HG03571 (cell line): ENCODE data around the gene IL11.

Experiments
- ATAC-seq: cut with Tn5 transposase; IDR thresholded peaks from one replicate; pipeline ENCODE4 v1.9.1; 2021; ENCODE audit not compliant: unreplicated experiment

The IL11 gene

DNA sequence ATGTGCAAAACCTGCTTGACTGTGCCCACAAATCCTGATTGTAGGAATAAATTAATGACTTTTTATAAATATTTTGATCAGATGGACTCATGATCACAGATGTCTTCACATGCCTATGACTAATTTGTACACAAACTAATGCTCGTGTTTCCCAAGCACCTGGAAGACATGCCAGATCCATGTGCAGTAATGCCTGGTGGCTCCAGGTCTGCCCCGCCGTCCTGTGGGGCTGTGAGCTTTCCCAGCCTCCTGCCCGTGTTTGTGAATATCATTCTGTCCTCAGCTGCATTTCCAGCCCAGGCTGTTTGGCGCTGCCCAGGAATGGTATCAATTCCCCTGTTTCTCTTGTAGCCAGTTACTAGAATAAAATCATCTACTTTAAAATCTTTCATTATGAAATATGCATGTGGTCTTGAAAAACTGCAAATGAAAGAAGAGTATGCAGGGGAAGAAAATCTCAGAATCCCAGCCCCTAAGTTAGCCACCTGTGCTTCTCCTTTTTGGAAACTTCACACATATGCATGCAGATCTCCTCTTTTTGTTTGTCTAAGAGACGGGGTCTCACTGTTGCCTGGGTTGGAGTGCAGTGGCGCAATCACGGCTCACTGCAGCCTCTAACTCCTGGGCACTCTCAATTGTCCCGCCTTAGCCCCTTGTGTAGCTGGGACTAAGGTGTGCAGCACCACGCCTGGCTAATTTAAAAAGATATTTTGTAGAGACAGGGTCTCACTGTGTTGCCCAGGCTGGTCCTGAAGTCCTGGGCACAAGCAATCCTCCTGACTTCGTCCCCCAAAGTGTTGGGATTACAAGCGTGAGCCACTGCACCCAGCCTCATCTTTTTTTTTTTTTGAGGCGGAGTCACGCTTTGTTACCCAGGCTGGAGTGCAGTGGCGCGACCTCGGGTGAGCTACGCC, 21.7 kb upstream of the IL11 start:
- ATAC-seq: no peak

- no peak for ATAC-seq
These were observed 21.0 kb upstream of the IL11 start for GRCh38 chr19:55391191-55391670.

DNA sequence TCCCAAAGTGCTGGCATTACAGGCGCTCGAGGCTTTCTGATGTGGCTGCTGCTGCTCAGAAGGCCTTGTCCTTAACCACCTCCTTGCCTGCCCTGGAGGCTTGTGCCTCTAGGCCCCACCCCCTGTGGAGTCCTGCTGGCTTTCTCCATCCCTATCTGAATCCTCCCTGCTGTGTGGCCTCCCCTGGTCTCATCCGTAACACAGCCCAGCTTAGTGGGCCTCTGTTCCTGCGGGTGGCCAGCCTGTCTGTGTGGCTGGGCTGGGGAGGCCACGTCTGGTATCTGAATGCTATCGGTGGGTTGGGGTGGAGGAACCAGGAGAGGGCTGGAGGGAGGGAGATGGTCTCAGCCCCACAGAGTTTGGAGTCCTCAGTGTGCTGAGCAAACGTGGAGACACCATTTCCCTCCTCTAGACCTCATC, 20.2 kb upstream of the IL11 start:
- ATAC-seq: no peak

DNA sequence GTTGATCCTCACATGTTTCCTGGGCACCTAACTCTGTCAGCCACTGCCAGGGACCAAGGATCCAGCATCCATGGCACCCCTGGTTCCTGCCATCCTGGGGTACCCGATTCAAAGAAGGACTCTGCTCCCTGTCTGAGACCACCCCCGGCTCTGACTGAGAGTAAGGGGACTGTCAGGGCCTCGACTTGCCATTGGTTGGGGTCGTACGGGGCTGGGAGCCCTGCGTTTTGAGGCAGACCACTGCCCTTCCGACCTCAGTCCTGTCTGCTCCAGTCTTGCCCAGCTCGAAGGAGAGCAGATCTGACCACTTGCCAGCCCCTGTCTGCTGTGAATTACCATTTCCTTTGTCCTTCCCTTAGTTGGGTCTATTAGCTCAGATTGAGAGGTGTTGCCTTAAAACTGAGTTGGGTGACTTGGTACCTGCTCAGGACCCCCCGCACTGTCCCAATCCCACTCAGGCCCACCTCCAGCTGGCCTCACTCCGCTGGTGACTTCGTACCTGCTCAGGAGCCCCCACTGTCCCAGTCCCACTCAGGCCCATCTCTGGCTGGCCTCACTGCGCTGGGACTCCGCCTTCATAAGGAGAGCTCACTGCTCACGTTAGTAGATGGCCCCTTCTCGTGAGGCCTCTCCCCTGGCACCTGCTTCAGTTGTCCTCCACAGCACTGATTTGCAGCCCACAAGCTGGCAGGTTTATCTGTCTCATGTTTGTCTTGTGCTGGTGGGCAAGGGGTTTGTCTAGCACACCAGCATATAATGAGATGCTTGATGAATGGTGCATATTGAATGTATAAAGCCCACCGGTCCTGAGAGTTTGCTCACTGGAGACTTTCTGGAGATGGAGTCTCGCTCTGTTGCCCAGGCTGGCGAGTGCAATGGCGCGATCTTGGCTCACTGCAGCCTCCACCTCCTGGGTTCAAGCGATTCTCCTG, 19.4 kb upstream of the IL11 start:
- no peak for ATAC-seq

- ATAC-seq: no peak
These were observed 17.7 kb upstream of the IL11 start for GRCh38 chr19:55387736-55388497.

DNA sequence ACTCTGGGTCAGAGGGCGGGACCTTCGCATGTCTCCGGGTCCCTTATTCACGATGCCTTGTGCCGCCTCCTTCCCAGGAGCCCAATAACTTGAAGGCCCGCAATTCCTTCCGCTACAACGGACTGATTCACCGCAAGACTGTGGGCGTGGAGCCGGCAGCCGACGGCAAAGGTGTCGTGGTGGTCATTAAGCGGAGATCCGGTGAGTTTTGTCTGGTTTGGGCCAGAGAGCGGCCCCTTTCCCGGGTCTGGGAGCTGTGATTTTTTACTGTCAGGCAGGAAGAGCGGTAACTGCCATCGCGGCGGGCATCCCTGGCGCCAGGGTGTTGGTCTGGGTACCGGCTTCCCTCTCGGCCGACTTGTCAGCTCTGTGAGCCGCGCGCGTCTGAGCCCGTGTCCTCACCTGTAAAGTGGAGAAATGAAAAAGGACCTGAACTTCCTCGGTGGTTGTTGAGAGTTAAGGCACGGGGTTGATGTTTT, 16.3 kb upstream of the IL11 start:
- ATAC-seq: no peak

DNA sequence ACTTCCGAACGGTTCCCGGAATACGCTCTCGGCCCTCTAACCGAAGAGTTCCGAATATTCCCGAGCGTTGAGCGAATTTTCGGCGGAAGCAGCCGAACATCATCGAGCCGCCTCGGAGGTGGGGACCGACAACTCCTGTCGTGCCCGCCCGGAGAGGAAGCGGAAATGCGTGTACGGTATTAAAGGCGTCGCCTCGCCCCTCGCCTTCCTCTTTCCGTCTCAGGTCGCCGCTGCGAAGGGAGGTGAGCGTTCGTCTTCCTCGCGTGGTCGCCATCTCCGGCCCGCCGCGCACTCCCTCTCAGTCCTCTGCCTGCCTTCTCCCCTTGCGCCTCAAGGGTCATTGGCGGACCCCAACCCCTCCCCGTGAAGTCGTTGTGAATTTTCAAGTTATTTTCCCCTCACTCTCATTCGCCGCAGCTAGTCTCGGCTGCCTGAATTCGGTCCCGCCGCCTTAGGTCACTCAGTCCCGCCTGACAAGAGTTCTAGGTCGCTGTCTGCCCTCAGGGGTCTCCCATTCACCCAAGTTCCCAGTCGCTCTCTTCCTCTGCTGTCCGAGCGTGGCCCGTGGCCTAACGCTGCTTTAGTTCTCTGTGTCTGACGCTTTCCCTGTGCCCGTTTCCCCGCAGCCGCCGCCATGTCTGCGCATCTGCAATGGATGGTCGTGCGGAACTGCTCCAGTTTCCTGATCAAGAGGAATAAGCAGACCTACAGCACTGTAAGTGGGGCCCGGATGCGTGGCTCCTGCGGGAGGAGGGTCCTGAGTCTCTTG, 15.6 kb upstream of the IL11 start, which contains the start of gene RPL28:
Gene RPL28 (plus strand): TSS at position 209 of the 769 bp plus-strand sequence. CDS start 426 bp downstream, at position 635.
- peak; percentile 58 for ATAC-seq

GRCh38 chr19:55384920-55385723, 14.9 kb upstream of the IL11 start:
- ATAC-seq: peak; percentile 43

DNA sequence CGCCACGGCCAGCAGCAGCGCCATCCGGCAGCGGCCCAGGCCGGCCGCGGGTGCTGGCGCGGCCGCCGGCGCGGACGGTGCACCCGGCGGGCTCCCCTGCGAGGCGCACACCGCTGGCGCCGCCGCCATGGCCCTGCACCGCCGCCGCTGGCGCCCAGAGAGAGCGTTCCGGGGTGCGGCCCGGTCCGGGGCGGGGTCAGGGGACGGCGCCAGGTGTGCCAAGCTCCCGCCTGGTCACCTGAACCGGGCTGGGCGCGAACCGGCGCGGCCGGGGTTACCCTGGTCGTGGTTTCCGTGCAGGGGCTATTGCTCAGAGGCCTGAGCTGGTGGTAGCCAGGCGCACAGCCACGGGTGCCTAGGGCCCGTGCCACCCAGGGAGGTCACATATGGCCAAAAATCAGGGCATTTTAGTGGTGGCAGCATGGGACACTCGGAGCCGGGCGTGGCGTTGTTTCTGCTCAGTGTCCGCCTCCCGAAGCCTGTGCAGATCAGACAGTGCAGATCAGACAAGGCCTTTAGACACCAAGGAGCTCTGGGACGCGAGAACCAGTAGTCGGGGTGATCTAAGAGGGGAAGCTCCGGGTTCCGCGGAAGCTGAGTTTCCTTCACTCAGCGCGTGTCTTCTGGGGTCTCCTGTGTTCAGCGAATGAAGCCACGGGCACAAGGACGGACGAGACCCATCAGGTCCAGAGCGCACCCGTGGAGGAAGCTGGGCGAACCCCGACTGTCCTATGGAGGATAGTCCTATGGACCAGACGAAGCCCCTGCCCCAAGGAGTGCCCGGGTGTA, 14.1 kb upstream of the IL11 start, which contains the start of gene TMEM238:
Gene TMEM238 (minus strand): TSS at position 162 of the 789 bp plus-strand sequence. CDS start 33 bp downstream, at position 129.
- no peak for ATAC-seq

DNA sequence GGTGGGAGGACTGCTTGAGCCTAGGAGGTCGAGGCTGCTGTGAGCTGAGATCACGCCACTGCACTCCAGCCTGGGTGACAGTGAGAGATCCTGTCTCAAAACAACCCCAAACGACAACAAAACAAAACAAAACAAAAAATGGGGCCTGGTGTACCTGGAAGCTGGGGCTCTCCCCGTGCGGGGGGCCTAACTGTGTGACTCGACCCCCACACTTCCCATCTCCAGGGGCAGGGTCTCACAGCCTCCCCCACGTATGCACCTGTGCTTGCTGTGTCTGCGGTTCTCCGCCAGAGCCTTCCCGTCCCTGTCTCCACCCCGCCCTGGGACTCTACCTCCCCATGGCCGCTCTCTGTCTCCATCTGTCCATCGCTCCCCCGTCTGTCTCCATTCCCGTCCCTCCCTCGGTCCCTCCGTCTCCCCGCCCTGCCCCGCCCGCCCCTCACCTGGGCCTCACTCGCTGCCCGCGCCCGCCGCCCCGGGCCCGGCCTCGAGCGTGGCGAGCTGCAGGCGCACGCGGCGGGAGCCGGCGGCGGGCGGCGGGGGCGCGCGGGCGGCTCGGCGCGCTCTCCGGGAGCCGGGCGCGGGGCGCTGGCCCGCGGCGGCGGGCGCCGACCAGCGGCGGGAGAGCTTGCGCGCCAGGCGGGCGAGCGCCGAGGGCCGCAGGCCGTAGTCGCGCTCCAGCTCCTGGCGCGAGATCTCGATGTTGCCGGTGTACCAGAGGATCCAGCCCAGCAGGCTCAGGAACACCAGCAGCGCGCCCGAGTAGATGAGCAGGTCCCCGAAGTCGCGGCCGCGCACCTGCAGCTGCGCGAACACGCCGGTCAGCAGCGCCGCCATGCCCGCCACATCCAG, 13.2 kb upstream of the IL11 start:
- no peak for ATAC-seq

DNA sequence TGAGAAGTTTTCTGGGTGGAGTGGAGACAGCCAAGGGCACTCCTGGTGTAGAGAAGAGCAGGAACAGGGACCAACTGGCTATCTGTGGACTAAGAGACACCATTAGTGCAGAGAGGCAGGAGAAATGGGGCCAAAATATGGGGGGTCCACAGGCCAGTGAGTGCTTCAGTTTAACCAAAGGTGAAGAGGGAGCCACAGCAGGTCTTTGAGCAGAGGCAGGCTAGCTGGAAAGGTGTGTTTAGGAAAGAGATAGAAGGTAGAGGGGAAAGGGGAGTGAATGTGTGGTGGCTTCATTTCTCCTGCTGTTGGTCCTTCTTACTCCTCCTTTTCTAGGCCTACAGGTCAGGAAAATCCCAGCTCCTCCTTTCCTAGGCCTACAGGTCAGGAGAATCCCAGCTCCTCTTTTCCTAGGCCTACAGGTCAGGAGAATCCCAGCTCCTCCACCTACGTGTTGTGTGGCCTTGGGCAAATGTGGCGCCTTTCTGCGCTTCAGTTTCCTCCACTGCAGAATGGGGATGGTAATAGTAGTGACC, 12.3 kb upstream of the IL11 start:
- ATAC-seq: no peak

GRCh38 chr19:55382013-55382412, 11.8 kb upstream of the IL11 start:
- ATAC-seq: no peak

DNA sequence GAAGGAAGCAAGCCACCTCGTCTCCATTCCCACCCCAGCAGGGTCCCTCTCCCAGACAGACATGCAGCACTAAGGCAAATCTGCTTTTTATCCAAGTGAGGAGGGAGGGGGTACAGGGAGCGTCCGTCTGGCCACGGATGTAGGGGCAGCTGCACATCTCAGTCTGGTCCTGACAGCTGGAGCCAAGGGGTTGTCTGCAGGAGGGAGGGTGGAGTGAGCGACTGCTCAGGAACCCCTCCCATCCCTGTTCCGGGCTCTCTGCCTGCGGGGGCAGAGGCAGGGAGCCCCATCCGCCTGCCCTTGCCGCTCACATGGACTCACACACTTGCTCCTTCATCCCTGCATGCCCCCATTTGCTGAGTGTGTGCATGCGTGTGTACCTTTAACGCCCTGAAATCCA, 8.9 kb upstream of the IL11 start:
- no peak for ATAC-seq

DNA sequence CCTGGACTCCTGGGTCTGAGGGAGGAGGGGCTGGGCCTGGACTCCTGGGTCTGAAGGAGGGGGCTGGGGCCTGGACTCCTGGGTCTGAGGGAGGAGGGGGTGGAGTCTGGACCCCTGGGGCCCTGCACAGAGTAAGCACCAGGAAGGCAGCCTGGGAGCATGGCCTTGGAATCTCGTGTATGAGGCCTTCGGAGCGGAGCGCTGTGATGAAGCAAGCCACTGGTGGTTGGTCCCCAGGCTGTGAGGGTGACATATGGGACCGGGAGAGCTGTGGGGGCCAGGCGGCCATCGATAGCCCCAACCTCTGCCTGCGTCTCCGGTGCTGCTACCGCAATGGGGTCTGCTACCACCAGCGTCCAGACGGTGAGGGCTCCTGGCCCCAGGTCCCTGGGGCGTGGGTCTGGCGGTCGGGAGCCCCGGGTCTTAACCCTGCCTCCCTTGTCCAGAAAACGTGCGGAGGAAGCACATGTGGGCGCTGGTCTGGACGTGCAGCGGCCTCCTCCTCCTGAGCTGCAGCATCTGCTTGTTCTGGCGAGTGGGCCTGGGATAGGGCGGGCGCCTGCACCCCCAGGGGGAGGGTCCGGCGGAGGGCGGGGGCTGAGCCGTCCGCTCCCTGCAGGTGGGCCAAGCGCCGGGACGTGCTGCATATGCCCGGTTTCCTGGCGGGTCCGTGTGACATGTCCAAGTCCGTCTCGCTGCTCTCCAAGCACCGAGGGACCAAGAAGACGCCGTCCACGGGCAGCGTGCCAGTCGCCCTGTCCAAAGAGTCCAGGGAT, 7.3 kb upstream of the IL11 start:
- no peak for ATAC-seq

DNA sequence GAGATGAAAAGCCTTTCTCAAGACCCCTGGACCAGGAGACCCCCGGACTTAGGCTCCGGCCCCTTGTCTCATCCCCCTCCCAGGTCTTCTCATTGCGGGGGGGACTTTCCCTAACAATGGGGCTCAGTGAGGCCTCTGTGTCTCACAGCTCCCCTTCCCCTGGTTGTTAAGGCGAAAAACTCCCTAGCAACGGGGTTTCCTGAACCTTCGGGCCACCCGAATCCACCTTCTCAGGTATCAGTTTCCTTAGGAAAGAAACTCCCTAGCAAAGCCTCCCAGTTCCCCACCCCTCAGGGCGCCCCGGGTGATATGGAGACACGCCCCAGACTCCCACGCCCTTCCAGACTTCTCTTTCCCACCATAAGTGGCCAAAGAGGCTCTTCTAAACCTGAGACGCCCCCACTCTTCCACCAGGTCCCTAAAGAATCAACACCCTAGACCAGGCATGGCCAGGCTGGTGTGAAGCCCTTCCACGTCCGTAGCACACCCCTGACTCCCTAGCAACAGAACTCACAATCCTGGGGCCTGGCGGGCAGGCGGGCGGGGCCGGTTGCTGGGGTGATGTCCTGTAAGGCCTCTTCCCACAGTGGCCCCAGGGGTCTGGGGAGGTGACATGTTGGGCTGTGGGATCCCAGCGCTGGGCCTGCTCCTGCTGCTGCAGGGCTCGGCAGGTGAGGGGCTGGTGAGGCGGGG, 6.1 kb upstream of the IL11 start, which contains the start of gene TMEM190:
Gene TMEM190 (plus strand): TSS at position 586 of the 693 bp plus-strand sequence. CDS start 28 bp downstream, at position 614.
- no peak for ATAC-seq
